Limb (tissue), 2 donors: ENCODE results near the gene TSPOAP1.

ENCODE experiments used
- DNase-seq, 2 donors: peaks; one replicate each; pipeline ENCODE4 v3.0.0-alpha.2; 2016; ENCODE audit errors: extremely low spot score in 2 of 2

The TSPOAP1 gene

DNA sequence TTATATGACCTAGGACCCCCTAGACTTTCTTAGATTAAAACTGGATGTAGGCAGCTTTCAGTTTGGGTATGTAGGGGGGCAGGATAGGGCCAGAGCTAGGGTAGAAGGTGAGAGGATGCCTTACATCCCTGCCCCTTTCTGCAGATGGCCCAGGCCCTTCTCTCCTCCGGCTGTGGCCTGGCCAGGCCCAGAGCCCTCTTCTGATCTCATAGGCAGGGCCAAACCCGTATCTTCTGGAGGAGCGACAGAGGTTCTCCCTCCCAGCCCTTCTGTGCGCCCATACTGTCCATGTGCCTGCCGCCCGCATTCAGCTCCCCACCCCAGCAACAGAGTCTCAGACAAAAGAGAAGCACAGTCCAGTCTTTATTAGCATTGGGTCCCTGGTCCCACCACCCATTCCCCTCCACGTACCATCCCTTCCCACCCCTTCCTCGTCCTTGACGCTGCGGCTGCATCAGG lies 2.0 kb upstream of the TSPOAP1 start:
- no peak for DNase-seq

DNA sequence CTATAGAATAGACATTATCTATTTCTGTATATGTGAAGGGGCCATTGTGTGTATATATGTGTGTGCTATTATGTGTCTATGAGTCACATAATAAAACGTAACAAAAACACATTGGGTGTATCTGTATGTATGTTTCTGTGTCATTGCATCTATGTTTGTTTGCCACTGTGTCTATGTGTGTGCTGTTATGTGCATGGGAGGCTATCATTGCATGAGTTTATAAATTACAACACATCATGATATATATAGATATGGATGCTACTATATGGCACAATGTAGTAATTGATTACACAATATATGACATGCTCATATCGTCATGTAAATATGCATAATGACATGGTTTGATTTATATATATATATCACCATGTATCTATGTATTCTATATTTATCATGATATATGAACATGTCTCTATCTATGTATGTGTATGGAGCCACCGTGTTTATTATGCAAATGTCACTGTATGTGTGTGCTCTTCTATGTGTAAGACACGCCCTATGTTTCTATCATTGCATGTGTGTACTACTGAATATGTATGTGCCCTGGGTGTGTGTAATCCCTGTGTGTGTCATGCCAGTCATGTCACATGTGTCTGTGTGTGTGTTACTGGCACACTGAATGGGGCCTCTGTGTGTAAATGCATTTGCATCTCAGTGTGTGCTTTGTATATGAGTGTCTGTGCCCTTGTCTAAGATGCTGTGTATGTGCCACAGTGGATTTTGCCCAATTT lies 1.4 kb upstream of the TSPOAP1 start:
- no peak for DNase-seq

GRCh38 chr17:58329035-58329809 lies 627 bp upstream of the TSPOAP1 start:
- no peak for DNase-seq

- peak in 1 of 2 donors; percentile 27 for DNase-seq
Measured at GRCh38 chr17:58327363-58328194, 1.0 kb downstream of the TSPOAP1 start.

- DNase-seq, result no peak
Measured at GRCh38 chr17:58326609-58327362, 1.8 kb downstream of the TSPOAP1 start.

GRCh38 chr17:58325976-58326468 lies 2.6 kb downstream of the TSPOAP1 start:
- peak in 1 of 2 donors; percentile 27 for DNase-seq

GRCh38 chr17:58325289-58325726 lies 3.3 kb downstream of the TSPOAP1 start:
- peak in 1 of 2 donors; percentile 59 for DNase-seq

DNA sequence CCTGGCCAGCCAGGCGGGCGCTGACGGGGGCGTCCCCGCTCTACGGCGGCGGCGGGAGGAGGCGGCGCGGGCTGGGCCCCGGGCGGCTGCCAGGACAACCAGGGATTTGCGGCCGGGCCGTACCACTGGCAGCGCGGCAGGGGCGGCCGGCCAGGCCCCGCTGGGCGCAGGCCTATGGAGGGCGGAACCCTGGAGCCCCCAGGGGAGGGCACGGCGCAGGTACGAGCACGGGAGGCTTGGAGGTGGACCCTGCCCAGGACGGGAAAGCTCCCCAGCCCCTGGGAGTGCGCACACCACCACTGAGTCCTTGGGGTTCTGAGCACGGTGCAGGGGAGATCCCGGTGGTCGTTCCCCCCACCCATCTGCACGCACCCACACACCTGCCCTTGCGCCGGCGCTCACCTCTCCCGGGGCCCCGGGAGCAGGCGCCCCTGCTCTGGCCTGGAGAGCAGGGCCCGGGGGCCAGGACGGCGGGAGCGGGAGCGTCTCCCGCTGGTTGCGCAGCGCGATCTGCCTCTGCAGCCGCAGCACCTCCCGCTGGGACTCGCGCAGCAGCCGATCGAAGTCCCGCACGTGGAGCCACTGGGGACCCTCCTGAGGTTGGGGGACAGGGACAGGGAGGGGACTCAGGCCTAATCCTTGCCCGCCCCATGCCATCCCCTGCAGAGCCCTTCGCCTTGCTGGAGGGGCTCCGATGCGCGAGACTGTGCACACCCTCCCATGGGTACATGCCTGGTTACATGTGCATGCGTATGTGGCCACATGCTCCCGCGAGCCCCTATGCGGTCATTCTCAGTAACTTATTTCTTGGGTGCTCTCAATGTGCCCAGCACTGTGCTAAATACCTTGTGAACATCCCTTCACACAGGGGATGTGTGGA lies 3.9 kb downstream of the TSPOAP1 start:
- peak; percentile 32 to 75 for DNase-seq

GRCh38 chr17:58324056-58324408 lies 4.6 kb downstream of the TSPOAP1 start:
- no peak for DNase-seq

DNA sequence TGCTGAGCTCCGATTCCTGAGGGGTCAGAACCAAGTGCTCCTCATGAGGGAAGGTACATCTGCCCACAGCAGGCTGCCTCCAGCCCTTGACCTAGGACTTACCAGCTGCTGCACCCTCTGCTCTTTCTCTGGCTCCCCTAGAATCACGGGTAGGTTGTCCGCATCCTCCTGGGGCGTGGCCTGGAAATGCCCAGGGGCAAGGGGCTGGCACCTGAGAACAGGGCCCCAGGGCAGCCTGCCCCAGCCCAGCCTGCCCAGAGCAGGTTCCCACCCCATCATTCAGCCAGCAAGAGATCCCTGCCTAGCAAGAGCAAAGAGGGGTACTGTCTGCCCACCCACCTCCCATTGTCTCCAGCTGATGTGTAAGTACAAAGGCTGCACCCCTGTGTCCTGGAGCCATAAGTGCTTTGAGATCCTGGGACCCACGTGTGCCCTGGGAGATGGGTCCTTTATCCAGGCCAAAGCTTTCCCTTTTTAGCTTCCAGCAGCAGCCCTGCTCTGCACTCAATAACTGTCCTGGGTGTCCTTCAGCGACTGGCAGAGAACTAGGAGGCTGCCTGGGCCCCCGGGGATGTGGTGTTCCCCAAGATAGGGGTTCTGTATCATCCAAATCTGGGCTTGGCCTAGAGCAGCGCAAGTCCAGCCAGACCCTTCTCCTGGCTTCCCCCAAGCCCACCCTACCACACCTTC lies 5.1 kb downstream of the TSPOAP1 start:
- DNase-seq, result no peak

- no peak for DNase-seq
Measured at GRCh38 chr17:58322581-58323185, 5.9 kb downstream of the TSPOAP1 start.

DNA sequence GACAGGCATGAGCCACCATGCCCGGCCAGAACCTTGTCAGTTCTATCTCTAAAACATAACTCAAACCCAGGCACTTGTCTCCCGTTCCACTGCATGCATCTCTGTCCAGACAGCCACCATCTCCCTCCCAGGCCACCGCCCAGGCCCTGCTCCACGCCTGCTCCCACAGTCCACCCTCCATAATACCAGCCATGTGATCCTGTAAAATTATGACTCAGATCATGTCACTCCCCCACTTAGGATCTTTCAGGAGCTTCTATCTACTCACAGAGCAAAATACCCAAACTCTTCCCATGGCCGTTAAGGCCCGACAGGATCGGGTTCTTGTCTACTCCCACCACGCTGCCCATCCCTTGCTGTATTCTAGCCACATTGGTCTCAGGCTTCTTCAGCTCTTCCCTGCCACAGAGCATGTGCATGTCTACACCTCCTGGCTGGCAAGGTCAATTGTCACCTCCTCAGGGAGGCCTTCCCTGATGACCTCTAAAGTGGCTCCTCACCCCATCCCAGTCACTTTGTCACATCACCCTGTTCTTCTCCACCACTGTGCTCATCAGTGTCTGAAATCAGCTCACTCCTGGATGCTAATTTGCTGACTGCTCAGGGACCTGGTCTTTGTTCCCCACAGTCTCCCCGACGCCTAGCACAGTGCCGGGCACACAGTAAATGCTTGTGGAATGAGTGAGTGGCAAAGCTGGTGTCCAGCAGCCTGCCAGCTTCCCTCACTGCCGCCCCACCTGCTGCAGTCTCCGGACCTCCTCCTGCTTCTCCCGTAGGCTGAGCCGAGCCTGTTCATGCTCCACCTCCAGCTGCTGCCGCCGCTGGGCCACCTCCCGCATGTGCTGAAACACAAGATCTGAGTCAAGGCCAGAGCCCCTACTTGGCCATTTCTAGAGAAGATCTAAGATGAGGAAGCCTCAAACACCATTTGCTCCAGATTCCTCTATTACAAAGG lies 6.7 kb downstream of the TSPOAP1 start:
- DNase-seq, result no peak

GRCh38 chr17:58320570-58321323 lies 7.8 kb downstream of the TSPOAP1 start:
- DNase-seq, result no peak

GRCh38 chr17:58320163-58320558 lies 8.4 kb downstream of the TSPOAP1 start:
- no peak for DNase-seq

DNA sequence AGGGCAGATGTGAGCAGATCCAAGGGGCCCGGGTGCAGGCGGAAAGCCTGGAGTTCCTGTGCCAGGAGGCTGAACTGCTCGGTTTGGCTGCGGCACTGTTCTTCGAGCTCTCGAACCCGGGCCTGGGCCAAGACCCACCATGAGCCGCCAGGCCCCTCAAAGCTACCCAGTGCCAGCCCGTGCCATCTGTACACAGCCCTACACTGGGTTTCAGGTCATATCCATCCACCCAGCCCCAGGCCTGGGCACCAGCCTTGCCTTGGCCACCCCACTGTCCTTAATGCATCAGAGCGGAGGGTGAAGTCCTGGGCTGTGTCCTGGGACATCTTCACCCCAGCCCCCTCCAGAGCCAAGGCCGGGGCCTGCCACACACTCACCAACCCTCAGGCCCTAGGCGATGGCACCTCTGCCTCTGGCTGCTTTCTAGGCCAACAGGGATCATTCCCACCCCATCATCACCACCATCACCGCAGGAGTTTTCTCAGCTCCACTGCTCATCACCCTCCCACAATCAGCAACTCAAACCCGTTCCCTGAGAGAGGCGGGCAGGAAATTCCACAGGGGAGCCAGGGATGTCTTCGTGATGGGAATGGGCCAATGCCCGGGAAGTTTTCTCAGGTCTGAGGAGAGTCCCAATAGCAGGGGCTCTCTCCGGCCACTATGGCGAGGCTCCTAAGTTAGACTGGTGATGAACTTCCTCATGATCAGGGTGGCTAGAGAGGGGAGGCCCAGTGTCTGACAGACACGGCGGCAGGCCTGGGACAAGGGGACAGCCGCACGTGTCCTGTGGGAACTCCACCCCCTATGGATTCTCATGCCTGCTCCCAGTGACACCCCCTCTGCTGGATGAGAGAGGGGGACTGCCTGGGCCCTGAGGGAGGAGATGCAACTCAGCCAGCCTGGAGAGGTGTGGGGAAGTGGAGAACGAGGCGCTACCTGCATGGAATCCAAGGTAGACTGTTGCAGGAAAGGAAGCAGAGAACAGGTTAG lies 9.1 kb downstream of the TSPOAP1 start:
- peak in 1 of 2 donors; percentile 18 for DNase-seq
